HG02981 (cell line): ENCODE measurements around the gene SPRR4.
"Not testable (repeated sequence)": the region's sequence is repeated elsewhere in the genome, so short reads cannot be mapped to it uniquely, and the experiment has no call there.

Experiments used
- ATAC-seq: cut with Tn5 transposase; IDR thresholded peaks from one replicate; pipeline ENCODE4 v1.9.1; 2021; ENCODE audit warnings: mild to moderate bottlenecking, moderate library complexity; ENCODE audit not compliant: unreplicated experiment

SPRR4 gene

GRCh38 chr1:153011235-153011758 is 40.8 kb downstream of the SPRR4 start:
- ATAC-seq, result not testable (repeated sequence)

- ATAC-seq, result not testable (repeated sequence)
Measured at GRCh38 chr1:153021829-153022228, 51.4 kb downstream of the SPRR4 start.
